ENCODE data around the gene C2orf74.

C2orf74 gene

GRCh38 chr2:61167579-61167978, 5.6 kb downstream of the C2orf74 start:
- no peak for DNase-seq
- intact Hi-C loops (cut with DNase I), result no loop called here

- intact Hi-C loops (cut with DNase I), result loop anchor here (10.0 kb wide), 1 partner anchor 302 kb away; the partner anchor contains the start of gene USP34
- DNase-seq, result no peak
These were observed 10.7 kb downstream of the C2orf74 start for GRCh38 chr2:61172671-61173070.

GRCh38 chr2:61173116-61173515, 11.1 kb downstream of the C2orf74 start:
- intact Hi-C loops (cut with DNase I), result loop anchor here (10.0 kb wide), 1 partner anchor 302 kb away; the partner anchor contains the start of gene USP34

GRCh38 chr2:61175036-61175435, 13.0 kb downstream of the C2orf74 start:
- no peak for DNase-seq
- intact Hi-C loops (cut with DNase I), result loop anchor here (2.0 to 10.0 kb wide), 4 partner anchors 28 to 300 kb away; partner anchors contain the start of genes PEX13, PUS10, REL and USP34

More at GRCh38 chr2:61173116-61173515, 11.1 kb downstream of the C2orf74 start:
- DNase-seq, result no peak

GRCh38 chr2:61176755-61177726, 15.1 kb downstream of the C2orf74 start:
- intact Hi-C loops (cut with DNase I), result loop anchor here (2.0 to 10.0 kb wide), 4 partner anchors 160 to 360 kb away; partner anchors contain the start of genes PEX13, PUS10, REL and USP34
- DNase-seq, result peak; percentile 81 to 99 (median 90)

- intact Hi-C loops (cut with DNase I), result loop anchor here (2.0 to 10.0 kb wide), 4 partner anchors 161 to 359 kb away; partner anchors contain the start of genes PEX13, PUS10, REL and USP34
- peak in 1 of 10 donors; percentile 28 for DNase-seq
These were observed 15.9 kb downstream of the C2orf74 start for GRCh38 chr2:61177727-61178549.

GRCh38 chr2:61178603-61179545, 16.9 kb downstream of the C2orf74 start:
- intact Hi-C loops (cut with DNase I), result loop anchor here (5.0 to 10.0 kb wide), 3 partner anchors 162 to 297 kb away; partner anchors contain the start of genes PEX13, PUS10, REL and USP34
- DNase-seq, result peak in 2 of 10 donors; percentile 65 to 79

- DNase-seq, result peak; percentile 17 to 90 (median 44)
- intact Hi-C loops (cut with DNase I), result loop anchor here (5.0 to 10.0 kb wide), 3 partner anchors 163 to 298 kb away; partner anchors contain the start of genes PEX13, PUS10, REL and USP34
These were observed 18.0 kb downstream of the C2orf74 start for GRCh38 chr2:61179701-61180639.

- peak in 1 of 10 donors; percentile 61 for DNase-seq
- intact Hi-C loops (cut with DNase I), result no loop called here
These were observed 18.7 kb downstream of the C2orf74 start for GRCh38 chr2:61180686-61181085.

GRCh38 chr2:61181382-61182058, 19.5 kb downstream of the C2orf74 start:
- intact Hi-C loops (cut with DNase I), result no loop called here
- DNase-seq, result peak in 1 of 10 donors; percentile 79

- DNase-seq, result no peak
- intact Hi-C loops (cut with DNase I), result no loop called here
These were observed 20.0 kb downstream of the C2orf74 start for GRCh38 chr2:61182059-61182383.

- intact Hi-C loops (cut with DNase I), result no loop called here
- no peak for DNase-seq
These were observed 21.8 kb downstream of the C2orf74 start for GRCh38 chr2:61183795-61184194.

- intact Hi-C loops (cut with DNase I), result no loop called here
- no peak for DNase-seq
These were observed 22.3 kb downstream of the C2orf74 start for GRCh38 chr2:61184263-61184662.

GRCh38 chr2:61185231-61185728, 23.3 kb downstream of the C2orf74 start:
- intact Hi-C loops (cut with DNase I), result no loop called here
- DNase-seq, result no peak

GRCh38 chr2:61187085-61187484, 25.1 kb downstream of the C2orf74 start:
- no peak for DNase-seq
- intact Hi-C loops (cut with DNase I), result no loop called here

GRCh38 chr2:61193670-61194561, 31.9 kb downstream of the C2orf74 start:
- intact Hi-C loops (cut with DNase I), result no loop called here
- DNase-seq, result no peak
